DND-41 (cell line): Measurements from ENCODE around the gene ACTR1A.

ENCODE experiments used
- CTCF ChIP-seq: IDR thresholded peaks from 2 replicates; pipeline ENCODE4 v1.5.1; 2012; ENCODE audit warnings: borderline replicate concordance, low read length, moderate library complexity, mild to moderate bottlenecking; ENCODE audit not compliant: poor library complexity, severe bottlenecking; ENCODE audit errors: extremely low read depth
- EZH2 ChIP-seq: IDR thresholded peaks from 3 replicates; pipeline ENCODE4 v1.6.1; 2012; ENCODE audit warnings: borderline replicate concordance, low read depth, mild to moderate bottlenecking, moderate library complexity, low read length, inconsistent platforms; ENCODE audit not compliant: severe bottlenecking

- no peak for TF ChIP-seq CTCF
- TF ChIP-seq EZH2 = no peak
These were observed 1.1 kb downstream of the ACTR1A start for GRCh38 chr10:102501201-102502028.
